Esophagus (tissue), 2 donors: ENCODE results near the gene YBX2. TPM values are rescaled to one million over a fixed set of nuclear protein-coding genes. Genes with fewer than 3 reads are reported as not detected.

Experiments
- H3K27ac ChIP-seq, 2 donors: one replicate each; pipeline ENCODE4 v1.5.1; 2013; ENCODE audit warnings: low read depth in 2 of 2, mild to moderate bottlenecking in 2 of 2, inconsistent platforms in 1 of 2, low read length in 1 of 2, moderate library complexity in 1 of 2
- H3K27me3 ChIP-seq, 2 donors: one replicate each; pipeline ENCODE4 v1.6.1; 2013; ENCODE audit warnings: low read length in 2 of 2, control low read depth in 1 of 2, mild to moderate bottlenecking in 1 of 2; ENCODE audit not compliant: insufficient read depth in 2 of 2, control insufficient read depth in 1 of 2
- H3K36me3 ChIP-seq, 2 donors: one replicate each; pipeline ENCODE4 v1.6.1; 2013; ENCODE audit warnings: low read length in 1 of 2; ENCODE audit not compliant: control insufficient read depth in 2 of 2, insufficient read depth in 2 of 2
- H3K4me1 ChIP-seq, 2 donors: one replicate each; pipeline ENCODE4 v1.6.1; 2013; ENCODE audit warnings: low read length in 1 of 2; ENCODE audit not compliant: control insufficient read depth in 2 of 2, insufficient read depth in 2 of 2
- H3K4me3 ChIP-seq, 2 donors: one replicate each; pipeline ENCODE4 v1.5.1; 2013; ENCODE audit warnings: low read length in 2 of 2, mild to moderate bottlenecking in 2 of 2, low read depth in 1 of 2, moderate library complexity in 1 of 2
- H3K9me3 ChIP-seq, 2 donors: one replicate each; pipeline ENCODE4 v1.6.1; 2013; ENCODE audit warnings: mild to moderate bottlenecking in 2 of 2, low read depth in 1 of 2, low read length in 1 of 2, moderate library complexity in 1 of 2; ENCODE audit not compliant: control insufficient read depth in 2 of 2, insufficient read depth in 1 of 2
- WGBS, 2 donors: extraction: QIAGEN DNeasy Blood & Tissue Kit; methylation state at CpG; one replicate each; pipeline ENCODE4 v1.1.7; 2013; 5-methylcytosine and 5-hydroxymethylcytosine counted together
- polyA plus RNA-seq, 2 donors: library from polyadenylated mRNA; stranded (reverse); fragments of 200-250 nt; gene quantifications; one replicate each; pipeline ENCODE4 v1.2.3, GENCODE V29; 2013
- donor health status: healthy with polysubstance abuse.
- donor health status: Bipolar disorder and iron deficiency.

YBX2 gene
- polyA plus RNA-seq, 2 donors = 2.8 to 13.0 TPM

DNA sequence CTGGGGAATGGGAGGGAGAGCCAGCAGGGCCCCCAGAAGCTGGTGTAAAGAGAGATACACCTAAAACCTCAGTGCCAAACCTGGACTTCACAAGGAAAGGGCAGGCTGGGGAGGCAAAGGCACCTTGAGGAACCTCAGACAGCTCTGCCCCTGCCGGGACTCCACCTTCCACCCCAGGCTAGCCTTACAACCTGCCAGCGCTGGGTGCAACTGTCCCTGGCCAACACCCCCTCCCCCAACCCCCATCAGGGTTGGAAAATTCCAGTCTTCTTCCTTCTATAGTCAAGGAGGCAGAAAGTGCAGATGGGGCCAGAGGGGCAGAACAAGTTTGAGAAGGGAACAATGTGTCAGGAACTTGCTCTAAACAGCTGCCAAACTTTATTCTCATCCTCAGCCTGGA, 2.2 kb downstream of the YBX2 start:
- H3K9me3 ChIP-seq = no peaks in the 10 kb centered on the region
- no peak overlapping the region for H3K4me3 ChIP-seq
- peaks cover 16 to 17% of the 10 kb centered on the region in 2 donors for H3K4me1 ChIP-seq
- no peaks in the 10 kb centered on the region for H3K36me3 ChIP-seq
- H3K27ac ChIP-seq = peak overlapping the region in 1 of 2 donors; percentile 86
- no peaks in the 10 kb centered on the region for H3K27me3 ChIP-seq
- WGBS, 2 donors = 43 to 48% methylated on average over 2 of the region's 2 CpGs

DNA sequence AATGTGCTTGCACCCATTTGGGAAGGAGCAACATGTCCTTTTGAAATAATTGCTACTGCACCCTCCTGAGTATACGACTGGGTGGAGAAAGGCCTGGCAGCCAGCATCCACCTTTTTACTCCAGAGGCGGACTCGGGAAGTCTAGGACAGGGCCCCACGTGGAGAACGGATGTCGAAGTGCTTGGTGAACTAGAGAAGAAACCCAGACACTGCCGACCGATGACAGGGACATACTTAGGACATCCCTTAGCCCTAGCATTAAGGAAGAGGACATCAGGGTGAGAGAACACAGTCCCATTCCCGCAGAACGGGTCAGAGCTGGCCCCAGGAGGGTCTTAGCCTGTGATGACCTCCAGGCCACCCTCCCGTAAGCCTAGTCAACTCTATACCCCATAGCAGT, 3.8 kb downstream of the YBX2 start:
- Histone ChIP-seq H3K36me3 (no peaks in the 10 kb centered on the region), H3K4me1 (peaks cover 12 to 16% of the 10 kb centered on the region in 2 donors), H3K27me3 (no peaks in the 10 kb centered on the region), H3K9me3 (no peaks in the 10 kb centered on the region), H3K27ac (no peak overlapping the region), H3K4me3 (no peak overlapping the region)
- 80 to 83% methylated on average over 11 of the region's 11 CpGs for WGBS, 2 donors

DNA sequence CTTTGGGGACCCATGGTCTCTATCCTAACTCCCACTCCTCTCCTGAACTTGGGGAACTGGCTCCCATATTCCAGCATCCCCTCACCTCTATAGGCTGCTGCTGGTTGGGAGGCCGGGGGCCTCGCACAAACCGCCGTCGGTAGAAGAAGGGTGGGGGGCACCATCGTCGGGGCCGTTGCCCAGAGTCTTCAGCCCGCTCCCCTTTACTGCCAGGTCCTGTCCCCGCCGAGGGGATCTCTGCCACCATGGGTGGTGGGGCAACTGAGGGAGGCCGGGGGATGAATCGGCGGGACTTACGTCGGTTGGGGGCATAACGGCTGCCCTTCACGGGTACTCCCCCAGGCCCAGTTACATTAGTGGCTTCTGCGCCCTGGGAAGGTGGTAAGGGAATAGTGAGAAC, 4.3 kb downstream of the YBX2 start:
- Histone ChIP-seq H3K4me1 (peaks cover 10 to 16% of the 10 kb centered on the region in 2 donors), H3K27me3 (no peaks in the 10 kb centered on the region)

DNA sequence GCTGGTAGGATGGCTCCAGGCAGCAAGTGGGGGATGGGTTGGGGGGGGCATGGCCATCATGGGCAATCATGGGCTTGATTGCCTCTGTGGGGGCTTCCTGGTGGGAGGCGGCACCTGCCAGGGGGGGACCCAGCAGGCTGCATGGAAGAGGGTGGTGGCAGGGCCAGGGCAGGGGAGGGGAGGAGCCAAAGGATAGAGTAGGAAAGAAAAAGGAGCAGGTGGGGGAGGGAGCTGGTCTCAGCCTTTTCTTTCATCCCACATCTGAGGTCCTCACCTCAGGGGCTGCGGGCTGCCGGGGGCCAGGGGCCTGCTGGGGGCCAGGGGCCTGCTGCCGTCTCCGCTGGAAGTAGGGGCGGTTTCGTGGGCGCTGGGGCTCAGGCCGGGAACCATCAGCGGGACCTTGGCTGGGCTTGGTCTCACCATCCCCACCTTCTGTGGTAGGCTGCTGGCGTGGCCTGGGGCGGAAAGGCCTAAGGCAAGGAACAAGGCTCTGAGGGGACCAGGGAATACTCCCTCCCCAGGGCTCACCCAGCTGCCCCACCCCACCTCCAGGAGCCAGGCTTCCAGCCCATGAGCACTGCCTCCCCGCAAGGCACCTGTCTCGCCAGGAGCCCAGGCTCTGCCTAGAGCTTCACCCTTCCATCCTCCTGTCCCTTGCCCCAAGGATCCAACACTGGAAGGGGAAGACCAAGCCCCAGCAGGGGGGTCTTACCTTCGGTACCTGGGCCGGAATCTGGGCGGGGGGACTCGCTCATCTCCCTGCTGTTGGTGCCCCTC, 5.0 kb downstream of the YBX2 start:
- no peaks in the 10 kb centered on the region for H3K9me3 ChIP-seq
- H3K4me3 ChIP-seq = no peak overlapping the region
- no peaks in the 10 kb centered on the region for H3K27me3 ChIP-seq
- 84 to 90% methylated on average over 18 of the region's 18 CpGs for WGBS, 2 donors
- peaks cover 0 to 3% of the 10 kb centered on the region in 2 donors for H3K36me3 ChIP-seq
- H3K27ac ChIP-seq = no peak overlapping the region
- H3K4me1 ChIP-seq = peaks cover 10 to 11% of the 10 kb centered on the region in 2 donors

More for the DNA sequence above, 4.3 kb downstream of the YBX2 start:
- WGBS, 2 donors = 89 to 92% methylated on average over 18 to 19 of the region's 19 CpGs
- Histone ChIP-seq H3K9me3 (no peaks in the 10 kb centered on the region), H3K27ac (no peak overlapping the region), H3K36me3 (no peaks in the 10 kb centered on the region), H3K4me3 (no peak overlapping the region)

DNA sequence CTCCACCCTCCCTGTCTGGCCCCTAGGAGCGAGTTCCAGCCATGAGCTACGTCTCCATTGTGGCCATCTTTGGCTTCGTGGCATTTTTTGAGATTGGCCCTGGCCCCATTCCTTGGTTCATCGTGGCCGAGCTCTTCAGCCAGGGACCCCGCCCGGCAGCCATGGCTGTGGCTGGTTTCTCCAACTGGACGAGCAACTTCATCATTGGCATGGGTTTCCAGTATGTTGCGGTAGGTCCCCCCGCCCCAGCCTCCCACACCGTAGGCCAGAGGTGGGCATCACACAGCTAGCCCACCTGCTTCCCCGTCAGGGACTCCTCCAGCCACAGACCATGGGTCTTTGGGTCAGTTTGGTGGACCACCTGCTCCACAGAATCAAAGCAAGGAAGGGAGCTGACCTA, 8.8 kb downstream of the YBX2 start:
- Histone ChIP-seq H3K4me3 (no peak overlapping the region), H3K36me3 (peaks cover 0 to 3% of the 10 kb centered on the region in 2 donors), H3K27ac (peak overlapping the region in 1 of 2 donors; percentile 21), H3K4me1 (peaks cover 6 to 16% of the 10 kb centered on the region in 2 donors), H3K9me3 (no peaks in the 10 kb centered on the region), H3K27me3 (no peaks in the 10 kb centered on the region)
- WGBS, 2 donors = 82 to 84% methylated on average over 12 of the region's 12 CpGs

DNA sequence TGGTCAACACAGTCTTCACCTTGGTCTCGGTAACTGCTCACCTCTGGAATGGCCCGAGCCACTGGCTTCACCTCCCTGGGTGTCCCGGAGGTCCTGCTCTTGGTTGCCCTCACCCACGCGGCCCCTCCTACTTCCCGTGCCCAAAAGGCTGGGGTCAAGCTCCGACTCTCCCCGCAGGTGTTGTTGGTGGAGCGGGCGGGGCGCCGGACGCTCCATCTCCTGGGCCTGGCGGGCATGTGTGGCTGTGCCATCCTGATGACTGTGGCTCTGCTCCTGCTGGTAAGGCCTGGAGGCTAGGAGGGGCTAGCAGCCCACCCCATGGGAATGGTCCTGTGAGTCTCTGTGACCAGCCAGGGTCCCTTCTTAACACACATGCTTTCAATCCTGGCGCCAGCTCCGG, 9.5 kb downstream of the YBX2 start:
- H3K9me3 ChIP-seq = no peaks in the 10 kb centered on the region
- H3K4me3 ChIP-seq = no peak overlapping the region
- no peaks in the 10 kb centered on the region for H3K27me3 ChIP-seq
- 92 to 93% methylated on average over 16 of the region's 16 CpGs for WGBS, 2 donors
- H3K36me3 ChIP-seq = peaks cover 0 to 3% of the 10 kb centered on the region in 2 donors
- H3K4me1 ChIP-seq = peaks cover 6 to 22% of the 10 kb centered on the region in 2 donors
- H3K27ac ChIP-seq = peak overlapping the region in 1 of 2 donors; percentile 29

DNA sequence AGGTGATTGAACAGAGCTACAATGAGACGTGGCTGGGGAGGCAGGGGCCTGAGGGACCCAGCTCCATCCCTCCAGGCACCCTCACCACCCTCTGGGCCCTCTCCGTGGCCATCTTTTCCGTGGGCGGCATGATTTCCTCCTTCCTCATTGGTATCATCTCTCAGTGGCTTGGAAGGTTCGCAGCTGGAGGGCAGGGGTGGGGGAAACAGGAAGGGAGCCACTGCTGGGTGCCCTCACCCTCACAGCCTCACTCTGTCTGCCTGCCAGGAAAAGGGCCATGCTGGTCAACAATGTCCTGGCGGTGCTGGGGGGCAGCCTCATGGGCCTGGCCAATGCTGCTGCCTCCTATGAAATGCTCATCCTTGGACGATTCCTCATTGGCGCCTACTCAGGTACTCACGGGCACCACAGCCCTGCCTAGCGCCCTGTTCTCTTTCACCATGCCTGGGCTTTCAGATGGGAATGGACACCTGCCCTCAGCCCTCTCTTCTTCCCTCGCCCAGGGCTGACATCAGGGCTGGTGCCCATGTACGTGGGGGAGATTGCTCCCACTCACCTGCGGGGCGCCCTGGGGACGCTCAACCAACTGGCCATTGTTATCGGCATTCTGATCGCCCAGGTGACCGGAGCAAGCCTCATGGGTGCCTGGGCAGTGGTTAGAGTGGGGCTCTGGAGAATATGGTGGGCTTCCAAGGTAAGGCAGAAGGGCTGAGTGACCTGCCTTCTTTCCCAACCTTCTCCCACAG, 10.8 kb downstream of the YBX2 start:
- H3K4me3 ChIP-seq = no peak overlapping the region
- 80 to 82% methylated on average over 18 of the region's 18 CpGs for WGBS, 2 donors
- no peaks in the 10 kb centered on the region for H3K9me3 ChIP-seq
- H3K4me1 ChIP-seq = peaks cover 6 to 24% of the 10 kb centered on the region in 2 donors
- H3K27ac ChIP-seq = peak overlapping the region in 1 of 2 donors; percentile 60
- H3K36me3 ChIP-seq = peaks cover 0 to 3% of the 10 kb centered on the region in 2 donors
- no peaks in the 10 kb centered on the region for H3K27me3 ChIP-seq

DNA sequence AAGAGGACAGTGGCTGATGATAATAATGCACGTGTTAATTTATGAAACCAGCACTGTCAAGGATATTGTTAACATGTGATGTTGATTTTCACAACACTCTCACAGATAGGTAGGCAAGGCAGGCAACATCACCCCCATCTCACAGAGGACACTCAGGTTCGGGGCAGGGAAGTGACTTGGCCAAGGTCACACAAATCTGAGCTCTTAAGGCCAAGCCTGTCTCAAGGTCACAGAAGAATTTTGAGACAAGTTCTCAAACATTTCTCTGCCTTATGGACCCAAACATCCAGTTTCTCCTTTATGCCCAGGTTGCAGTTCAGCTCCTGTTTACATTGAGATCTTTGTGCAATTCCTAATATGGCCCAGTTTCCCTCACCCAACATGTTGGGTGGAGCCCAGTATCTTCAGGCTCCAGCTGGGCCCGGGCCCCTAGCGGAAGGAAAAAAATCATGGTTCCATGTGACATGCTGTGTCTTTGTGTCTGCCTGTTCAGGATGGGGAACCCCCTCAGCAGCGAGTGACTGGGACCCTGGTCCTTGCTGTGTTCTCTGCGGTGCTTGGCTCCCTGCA, 11.6 kb downstream of the YBX2 start:
- H3K36me3 ChIP-seq = peaks cover 0 to 3% of the 10 kb centered on the region in 2 donors
- peaks cover 6 to 24% of the 10 kb centered on the region in 2 donors for H3K4me1 ChIP-seq
- no peaks in the 10 kb centered on the region for H3K27me3 ChIP-seq
- peak overlapping the region in 1 of 2 donors; percentile 35 for H3K4me3 ChIP-seq
- H3K27ac ChIP-seq = peak overlapping the region; percentile 76 to 78
- H3K9me3 ChIP-seq = no peaks in the 10 kb centered on the region
- 46 to 47% methylated on average over 6 of the region's 6 CpGs for WGBS, 2 donors

DNA sequence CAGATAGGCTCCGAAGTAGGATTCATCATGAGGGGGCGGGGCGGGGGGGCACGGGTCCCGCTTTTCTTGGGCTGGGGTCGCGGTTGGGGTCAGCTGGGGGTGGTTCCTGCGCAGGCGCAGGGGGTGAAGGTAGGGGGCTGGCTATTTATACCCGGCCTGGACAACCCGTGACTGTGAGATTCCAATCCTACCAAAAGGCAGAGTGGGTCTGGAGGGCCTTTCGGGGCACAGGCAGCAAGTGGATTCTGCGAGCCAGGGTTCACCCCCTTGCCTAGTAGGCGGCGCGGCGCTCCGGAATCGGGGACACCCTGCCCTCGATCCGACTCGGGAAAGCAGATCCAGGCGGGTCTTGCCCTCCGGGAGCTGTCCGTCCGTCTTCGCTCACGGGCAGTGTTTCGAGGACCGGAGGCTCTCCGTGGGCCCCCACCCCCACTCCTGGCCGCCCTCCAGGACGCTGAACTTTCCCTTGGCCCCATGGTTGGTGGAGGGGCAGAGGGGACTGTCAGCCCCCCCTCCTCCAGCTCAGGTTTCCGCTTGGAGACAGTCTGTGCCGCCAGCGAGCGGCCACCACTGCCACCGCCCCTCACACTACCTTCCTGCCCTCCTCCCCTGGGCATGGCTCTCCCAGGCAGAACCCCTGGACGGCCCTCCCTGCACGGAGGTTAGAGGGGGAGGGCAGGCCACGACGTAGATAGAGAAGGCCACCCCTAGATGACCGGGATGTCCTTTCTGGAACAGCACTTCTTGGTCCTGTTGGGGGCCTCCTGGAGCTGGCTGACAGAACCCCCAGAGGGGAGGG, 12.3 kb downstream of the YBX2 start:
- no peaks in the 10 kb centered on the region for H3K27me3 ChIP-seq
- peak overlapping the region; percentile 76 to 78 for H3K27ac ChIP-seq
- H3K4me3 ChIP-seq = peak overlapping the region; percentile 35 to 53
- whole genome bisulfite sequencing, 2 donors = 3 to 5% methylated on average over 43 of the region's 43 CpGs
- H3K4me1 ChIP-seq = peaks cover 6 to 24% of the 10 kb centered on the region in 2 donors
- peaks cover 0 to 3% of the 10 kb centered on the region in 2 donors for H3K36me3 ChIP-seq
- no peaks in the 10 kb centered on the region for H3K9me3 ChIP-seq
